Left forelimb (tissue), 1 donor: ENCODE data around the gene PFDN5.
"Not testable (repeated sequence)": the region's sequence is repeated elsewhere in the genome, so short reads cannot be mapped to it uniquely, and the experiment has no call there.

Experiments
- DNase-seq: peaks from one replicate; pipeline ENCODE4 v3.0.0-alpha.2; 2018; ENCODE audit warnings: low spot score

The PFDN5 gene

GRCh38 chr12:53286448-53286847 lies 8.9 kb upstream of the PFDN5 start:
- DNase-seq = no peak

- no peak for DNase-seq
Measured at GRCh38 chr12:53287741-53288216, 7.6 kb upstream of the PFDN5 start.

GRCh38 chr12:53288322-53288721 lies 7.0 kb upstream of the PFDN5 start:
- no peak for DNase-seq

GRCh38 chr12:53289891-53290290 lies 5.5 kb upstream of the PFDN5 start:
- DNase-seq = no peak

- no peak for DNase-seq
Measured at GRCh38 chr12:53290661-53291060, 4.7 kb upstream of the PFDN5 start.

GRCh38 chr12:53292426-53292825 lies 2.9 kb upstream of the PFDN5 start:
- DNase-seq = no peak

- no peak for DNase-seq
Measured at GRCh38 chr12:53295891-53296219, 513 bp downstream of the PFDN5 start.

GRCh38 chr12:53297106-53297505 lies 1.8 kb downstream of the PFDN5 start:
- DNase-seq = not testable (repeated sequence)

- DNase-seq = no peak
Measured at GRCh38 chr12:53298164-53298563, 2.8 kb downstream of the PFDN5 start.

GRCh38 chr12:53299101-53299453 lies 3.7 kb downstream of the PFDN5 start:
- no peak for DNase-seq

GRCh38 chr12:53299454-53300180 lies 4.3 kb downstream of the PFDN5 start, which contains the start of gene MYG1:
MYG1 (plus strand) TSS chr12:53299695; CDS start chr12:53299738, 43 bp downstream.
- DNase-seq = peak; percentile 90

- no peak for DNase-seq
Measured at GRCh38 chr12:53300187-53300586, 4.8 kb downstream of the PFDN5 start.

GRCh38 chr12:53302903-53303302 lies 7.6 kb downstream of the PFDN5 start:
- DNase-seq = no peak

- no peak for DNase-seq
Measured at GRCh38 chr12:53306826-53307225, 11.5 kb downstream of the PFDN5 start.

GRCh38 chr12:53308276-53308675 lies 12.9 kb downstream of the PFDN5 start:
- no peak for DNase-seq

GRCh38 chr12:53313996-53314395 lies 18.7 kb downstream of the PFDN5 start:
- DNase-seq = no peak

- DNase-seq = no peak
Measured at GRCh38 chr12:53320352-53321195, 25.2 kb downstream of the PFDN5 start.

- no peak for DNase-seq
Measured at GRCh38 chr12:53324113-53324778, 28.9 kb downstream of the PFDN5 start.

- DNase-seq = peak; percentile 95
Measured at GRCh38 chr12:53324779-53325510, 29.6 kb downstream of the PFDN5 start.

- DNase-seq = peak; percentile 78
Measured at GRCh38 chr12:53325511-53326061, 30.2 kb downstream of the PFDN5 start.

- no peak for DNase-seq
Measured at GRCh38 chr12:53326460-53327185, 31.3 kb downstream of the PFDN5 start.
